G401 (cell line): ENCODE measurements around the gene CHRD. TPM values are rescaled to one million over a fixed set of nuclear protein-coding genes. Genes with fewer than 3 reads are reported as not detected.
"Not testable (repeated sequence)": the region's sequence is repeated elsewhere in the genome, so short reads cannot be mapped to it uniquely, and the experiment has no call there.

Source experiments
- DNase-seq: peaks from one replicate; pipeline ENCODE4 v3.0.0-alpha.2; 2015; ENCODE audit warnings: low spot score
- in situ Hi-C: cut with HindIII; loops from 2 replicates; pipeline ENCODE4 v1.10.0; 2016; ENCODE audit warnings: low sequenced_read_pairs, mixed read lengths
- total RNA-seq: library from RNA; depleted of rRNA; stranded (reverse); fragments of >200 nt; shearing (Covaris generic); gene quantifications from 2 replicates; pipeline ENCODE4 v1.2.3, GENCODE V29; 2014; rRNA removed

CHRD gene
- total RNA-seq, 1 experiment from 2014 or later = 1.4 TPM

DNA sequence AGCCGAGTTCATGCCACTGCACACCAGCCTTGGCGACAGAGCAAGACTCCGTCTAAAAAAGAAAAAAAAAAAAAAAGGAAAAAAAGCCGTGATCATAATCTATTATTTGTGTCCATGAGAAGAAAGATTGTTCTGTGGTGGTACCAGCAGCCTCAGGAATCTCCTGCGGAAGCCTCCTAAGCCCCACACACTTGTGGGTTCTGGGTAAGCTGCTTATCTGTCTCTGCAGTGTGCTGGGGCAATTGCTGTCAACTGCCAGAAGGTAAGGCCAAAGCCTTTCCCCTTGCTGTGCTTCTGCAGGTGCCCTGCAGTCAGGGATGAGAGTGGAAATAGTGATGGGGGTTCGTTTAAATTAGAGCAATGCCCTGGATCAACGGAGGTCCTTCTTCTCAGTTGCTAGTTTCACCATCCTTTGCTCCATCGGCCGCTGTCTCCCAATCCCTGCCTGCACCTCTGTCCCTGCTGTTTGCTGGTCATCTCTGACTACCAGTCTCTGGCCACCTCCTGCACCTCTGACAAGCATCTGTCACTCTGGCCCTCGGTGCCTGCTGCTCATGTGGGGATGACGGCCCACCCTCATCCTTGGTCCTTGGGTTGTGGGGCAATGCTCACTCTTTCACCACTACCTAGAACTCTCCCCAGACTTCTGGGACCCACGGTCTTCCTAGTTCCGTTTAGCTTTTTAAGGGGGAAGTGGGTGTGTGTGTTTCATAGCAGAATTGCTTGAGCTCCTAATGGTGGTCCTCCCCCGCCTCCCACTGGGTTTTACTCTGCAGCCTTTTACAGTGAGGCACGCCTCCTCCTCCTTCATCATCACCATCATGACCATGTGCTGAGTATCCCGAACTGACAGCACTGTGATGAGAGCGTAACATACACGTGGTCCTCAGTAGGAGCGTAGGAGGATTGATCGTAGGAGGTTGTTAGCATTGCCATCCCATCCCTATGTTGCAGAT, 25.5 kb downstream of the CHRD start:
- in situ Hi-C loops = no loop called here
- DNase-seq = no peak

DNA sequence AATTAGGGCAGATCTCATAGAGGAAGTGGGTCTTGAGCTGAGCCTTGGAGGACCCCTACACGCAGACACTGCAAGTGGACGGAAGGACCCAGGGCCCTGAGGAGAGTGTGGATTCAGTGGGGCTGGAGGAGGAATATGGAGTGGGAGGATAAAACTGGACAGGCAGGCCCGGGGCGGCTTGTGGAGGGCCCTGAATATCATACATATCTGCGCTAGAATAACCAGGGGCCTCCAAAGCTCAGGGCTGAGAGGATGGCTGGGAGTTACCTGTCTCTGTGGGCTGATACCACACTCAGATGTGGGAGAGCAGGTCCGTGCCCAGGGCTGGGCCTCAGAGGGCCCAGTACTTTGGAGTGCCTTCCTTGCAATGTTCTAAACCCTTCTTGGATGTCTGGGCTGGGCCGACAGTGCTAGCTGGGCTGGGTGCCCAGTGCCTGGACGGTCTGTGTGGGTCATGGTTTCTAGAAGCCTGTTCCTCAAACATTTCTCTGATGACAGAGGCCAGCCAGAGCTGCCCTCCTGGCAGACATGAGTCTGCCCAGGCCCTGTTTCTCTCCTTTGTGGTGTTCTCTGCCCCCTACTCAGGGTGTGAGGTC, 29.6 kb downstream of the CHRD start:
- in situ Hi-C loops = no loop called here
- DNase-seq = no peak

DNA sequence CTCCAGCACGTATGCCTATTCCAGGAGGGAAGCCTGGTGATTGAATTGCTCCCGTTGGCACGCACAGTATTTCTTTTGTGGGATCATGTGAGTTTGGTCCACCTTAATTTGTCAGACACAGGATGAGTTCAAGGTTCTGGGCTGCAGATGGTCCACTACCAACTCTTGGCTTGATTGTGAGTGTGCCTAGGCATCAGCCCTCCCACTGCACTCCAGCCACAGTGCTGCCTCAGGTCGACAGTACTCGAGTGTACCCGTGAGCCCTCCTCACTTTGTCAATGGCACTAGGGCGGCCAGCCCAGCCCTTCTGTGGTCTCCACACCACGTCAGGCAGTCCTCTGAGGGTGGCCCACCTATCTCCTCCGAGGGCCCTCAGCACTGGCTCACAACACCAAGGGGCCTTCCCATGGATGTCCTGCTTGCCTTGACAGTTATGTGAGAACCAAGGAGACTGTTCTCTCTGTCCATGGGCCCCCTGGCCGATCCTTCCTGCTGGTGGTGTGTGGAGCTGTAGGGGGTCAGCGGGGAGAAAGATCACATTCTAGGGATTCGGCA, 30.2 kb downstream of the CHRD start:
- in situ Hi-C loops = no loop called here
- DNase-seq = no peak

DNA sequence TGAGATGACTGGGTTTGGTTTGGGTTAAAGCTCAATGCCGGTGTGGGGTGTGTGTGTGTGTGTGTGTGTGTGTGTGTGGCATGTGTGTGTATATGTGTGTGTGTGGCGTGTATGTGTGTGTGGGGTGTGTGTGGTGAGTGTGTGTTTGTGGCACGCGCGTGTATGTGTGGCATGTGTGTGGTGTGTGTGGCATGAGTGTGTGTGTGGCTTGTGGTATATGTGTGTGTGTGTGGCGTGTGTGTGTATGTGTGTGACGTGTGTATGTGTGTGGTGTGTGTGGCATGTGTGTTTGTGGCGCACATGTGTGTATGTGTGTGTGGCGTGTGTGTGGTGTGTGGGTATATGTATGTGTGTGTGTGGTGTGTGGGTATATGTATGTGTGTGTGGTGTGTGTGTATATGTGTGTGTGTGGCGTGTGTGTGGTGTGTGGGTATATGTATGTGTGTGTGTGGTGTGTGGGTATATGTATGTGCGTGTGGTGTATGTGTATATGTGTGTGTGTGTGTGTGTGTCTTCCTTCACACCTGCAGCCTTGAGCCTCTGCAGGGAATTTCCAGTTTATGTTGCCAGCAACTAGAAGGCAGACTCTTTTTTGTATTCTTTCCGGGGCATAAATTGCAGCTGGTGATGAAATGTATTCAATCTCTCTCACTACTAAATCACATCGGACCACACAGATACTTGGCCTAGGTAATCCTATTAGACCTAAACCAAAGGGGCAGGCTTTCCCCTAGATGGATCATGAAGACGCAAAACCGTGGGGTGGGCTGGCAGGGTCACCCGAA, 34.8 kb downstream of the CHRD start:
- DNase-seq = no peak
- in situ Hi-C loops = no loop called here

DNA sequence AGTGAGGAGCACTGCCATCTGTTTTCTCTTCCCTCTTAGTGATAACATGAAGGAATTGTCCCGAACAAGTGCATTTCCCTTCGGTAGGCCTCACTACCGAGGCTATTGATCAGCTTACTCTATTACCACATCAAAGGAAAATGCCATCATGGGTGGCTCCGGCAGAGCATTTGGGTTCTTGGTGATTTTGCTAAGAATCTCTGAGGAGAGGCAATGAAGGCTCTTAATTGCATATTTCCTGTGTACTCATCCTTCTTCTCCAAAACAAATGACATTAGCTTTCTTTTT, 35.3 kb downstream of the CHRD start:
- in situ Hi-C loops = no loop called here
- DNase-seq = no peak

DNA sequence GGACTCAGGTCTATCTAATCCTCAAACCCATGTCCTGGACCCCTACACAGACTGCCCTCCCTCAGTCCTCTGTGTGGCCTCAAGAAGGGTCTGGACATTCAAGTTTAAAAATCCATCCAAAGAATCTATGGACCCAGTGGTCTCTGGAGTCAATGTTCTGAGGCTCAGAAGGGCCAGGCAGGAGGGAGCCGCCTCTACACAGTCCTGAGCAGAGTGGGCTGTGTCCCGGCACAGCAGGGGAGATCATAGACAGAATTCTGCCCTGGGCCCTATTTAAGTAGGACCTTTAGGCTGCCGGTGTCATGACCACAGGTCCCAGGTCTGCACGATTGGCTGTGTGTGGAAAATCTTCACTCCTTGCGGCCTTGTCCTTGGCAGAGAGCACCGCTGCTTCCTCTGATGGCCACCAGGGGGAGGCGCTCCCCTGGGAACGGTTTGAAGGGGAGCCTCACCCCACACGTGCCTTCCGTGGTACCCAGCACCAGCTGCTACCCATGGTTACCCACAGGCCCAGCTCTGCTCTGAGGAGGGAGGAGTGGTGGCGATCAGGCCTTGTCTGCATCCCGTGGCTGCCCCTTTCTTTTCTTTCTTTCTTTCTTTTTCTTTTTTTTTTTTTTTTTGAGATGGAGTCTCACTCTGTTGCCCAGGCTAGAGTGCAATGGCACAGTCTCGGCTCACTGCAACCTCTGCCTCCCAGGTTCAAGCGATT, 37.9 kb downstream of the CHRD start:
- in situ Hi-C loops = no loop called here
- DNase-seq = peak; percentile 41

DNA sequence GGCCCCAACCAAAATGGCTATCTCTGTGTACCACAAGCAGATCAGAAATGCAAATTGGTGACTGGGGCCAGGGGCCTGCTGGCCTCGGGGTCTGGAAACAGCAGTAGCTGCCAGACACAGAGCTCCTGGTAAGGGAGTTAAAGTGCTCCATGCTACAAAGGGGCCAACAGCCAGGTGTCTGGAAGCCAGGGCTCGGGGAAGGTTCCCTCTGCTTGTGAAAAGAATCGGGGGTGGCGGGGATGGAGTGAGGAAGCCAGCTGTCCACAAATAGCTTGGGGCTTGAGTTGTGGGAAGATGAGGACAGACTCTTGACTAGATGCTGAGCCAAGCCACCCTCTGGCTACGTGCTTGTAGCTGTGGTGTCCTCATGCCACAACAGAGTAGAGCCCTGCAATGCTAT, 39.3 kb downstream of the CHRD start:
- DNase-seq = peak; percentile 78
- in situ Hi-C loops = no loop called here

DNA sequence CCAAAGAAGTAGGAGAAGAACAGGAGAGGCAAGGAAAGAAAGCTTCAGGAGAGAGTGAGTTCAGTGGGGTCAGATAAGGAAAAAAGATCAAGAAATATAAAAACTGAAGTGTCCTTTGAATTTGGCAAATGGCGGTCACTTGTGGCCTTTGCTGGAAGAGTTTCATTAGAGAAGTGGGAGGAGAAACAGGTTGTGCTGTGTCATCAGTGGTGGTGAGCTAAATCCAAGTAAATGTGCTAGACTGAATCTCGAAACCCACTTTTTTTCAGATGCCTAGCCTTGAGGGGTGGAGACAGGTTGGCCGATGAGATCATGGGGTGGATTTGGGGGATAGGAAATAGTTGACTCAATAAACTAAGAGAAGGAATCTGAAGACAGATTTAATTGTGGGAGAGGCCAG, 43.7 kb downstream of the CHRD start:
- in situ Hi-C loops = loop anchor here (5.0 kb wide), 1 partner anchor 104 kb away; no protein-coding TSS in a partner anchor

DNA sequence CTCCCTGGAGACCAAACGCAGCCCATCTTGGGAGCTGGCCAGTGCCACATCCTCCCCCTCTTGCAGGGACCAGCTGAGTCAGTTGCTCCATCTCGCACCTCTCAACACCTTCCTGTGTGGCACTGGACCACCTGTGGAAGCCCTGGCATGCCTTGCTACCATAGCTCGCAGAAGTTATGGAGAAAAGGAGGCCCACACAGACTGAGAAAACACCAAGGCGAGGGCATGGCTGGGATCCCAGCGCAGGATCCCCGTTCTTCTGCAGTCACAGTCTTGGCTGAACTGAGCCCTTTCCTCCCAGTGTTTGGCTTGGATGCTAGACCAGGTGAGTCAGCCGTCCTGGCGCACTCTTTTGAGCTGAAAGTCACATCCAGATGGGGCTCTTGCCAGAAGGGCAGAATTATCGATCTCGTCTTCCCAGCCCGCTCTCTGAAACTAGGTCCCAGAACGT, 46.9 kb downstream of the CHRD start:
- in situ Hi-C loops = no loop called here
- no peak for DNase-seq

More for the DNA sequence above, 43.7 kb downstream of the CHRD start:
- DNase-seq = no peak

DNA sequence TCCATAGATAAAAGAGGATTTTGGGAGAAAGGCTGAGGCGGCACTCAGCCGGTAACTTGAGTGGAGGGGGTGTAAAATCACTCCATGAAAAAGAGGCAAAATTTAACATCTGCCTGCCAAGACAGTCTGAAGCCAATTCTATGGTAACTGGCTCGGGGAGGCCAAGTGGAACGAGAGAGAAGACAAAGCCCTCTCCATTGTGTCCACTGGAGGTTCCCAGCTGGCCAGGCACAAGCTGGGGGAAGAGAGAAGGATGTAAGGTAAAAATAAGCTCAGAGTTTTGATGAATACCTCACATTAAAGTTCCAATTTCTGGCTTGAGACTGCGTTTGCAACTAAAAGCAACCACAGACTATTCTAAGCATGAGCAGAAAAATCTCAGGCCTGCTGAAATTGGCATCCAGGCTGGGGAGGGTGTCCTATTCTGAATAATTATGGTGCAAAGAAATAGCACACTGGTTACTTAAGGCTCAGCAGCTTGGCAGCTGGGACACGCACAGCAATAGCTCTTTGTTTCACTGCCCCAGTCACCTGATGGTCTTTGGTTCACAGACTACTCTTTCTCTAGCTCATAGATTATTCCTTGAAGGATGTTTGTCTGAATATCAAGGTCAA, 48.8 kb downstream of the CHRD start:
- peak; percentile 6 for DNase-seq
- in situ Hi-C loops = no loop called here

DNA sequence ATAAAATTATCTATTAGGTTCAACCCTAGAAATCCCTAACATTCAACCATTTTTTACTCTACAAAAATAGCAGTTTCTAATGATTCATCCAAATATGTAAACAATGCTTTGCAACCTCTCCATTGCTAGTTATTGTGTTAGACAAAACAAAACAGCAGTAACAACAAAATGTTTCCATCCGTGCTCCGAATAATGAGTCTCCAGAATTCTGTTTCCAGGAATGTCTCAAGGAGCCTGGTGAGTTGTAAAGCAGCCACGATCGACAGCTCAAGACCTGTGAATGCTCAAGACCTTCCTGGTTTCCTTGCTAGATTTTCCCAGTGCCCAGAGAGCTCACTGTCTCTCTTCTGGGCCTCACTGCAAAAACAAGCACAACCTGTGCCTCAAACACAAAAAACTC, 49.9 kb downstream of the CHRD start:
- no peak for DNase-seq
- in situ Hi-C loops = no loop called here

DNA sequence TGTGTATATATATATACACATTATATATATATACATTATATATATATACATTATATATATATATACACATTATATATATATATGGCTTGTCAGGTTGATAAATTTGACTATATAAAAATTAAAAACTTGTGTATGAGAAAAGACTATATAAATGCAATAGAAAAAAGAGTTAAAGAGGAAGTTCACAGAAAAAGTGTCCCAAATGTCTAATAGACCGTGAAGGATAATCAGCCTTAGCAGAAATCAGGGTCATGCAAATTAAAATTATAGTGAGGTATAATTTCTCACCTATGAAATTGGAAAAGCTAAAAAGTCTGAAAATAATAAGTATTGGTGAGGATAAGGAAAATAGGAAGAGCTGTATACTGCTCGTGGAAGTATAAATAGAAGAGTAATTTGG, 51.1 kb downstream of the CHRD start:
- DNase-seq = no peak

DNA sequence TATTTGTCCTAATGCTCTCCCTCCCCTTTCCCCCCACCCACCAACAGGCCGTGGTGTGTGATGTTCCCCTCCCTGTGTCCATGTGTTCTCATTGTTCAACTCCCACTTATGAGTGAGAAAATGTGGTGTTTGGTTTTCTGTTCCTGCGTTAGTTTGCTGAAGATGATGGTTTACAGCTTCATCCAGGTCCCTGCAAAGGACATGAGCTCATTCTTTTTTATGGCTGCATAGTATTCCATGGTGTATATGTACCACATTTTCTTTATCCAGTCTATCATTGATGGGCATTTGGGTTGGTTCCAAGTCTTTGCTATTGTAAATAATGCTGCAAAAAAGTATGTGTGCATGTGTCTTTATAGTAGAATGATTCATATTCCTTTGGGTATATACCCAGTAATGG, 53.3 kb downstream of the CHRD start:
- in situ Hi-C loops = not testable (repeated sequence)

More for the DNA sequence above, 51.1 kb downstream of the CHRD start:
- in situ Hi-C loops = no loop called here

DNA sequence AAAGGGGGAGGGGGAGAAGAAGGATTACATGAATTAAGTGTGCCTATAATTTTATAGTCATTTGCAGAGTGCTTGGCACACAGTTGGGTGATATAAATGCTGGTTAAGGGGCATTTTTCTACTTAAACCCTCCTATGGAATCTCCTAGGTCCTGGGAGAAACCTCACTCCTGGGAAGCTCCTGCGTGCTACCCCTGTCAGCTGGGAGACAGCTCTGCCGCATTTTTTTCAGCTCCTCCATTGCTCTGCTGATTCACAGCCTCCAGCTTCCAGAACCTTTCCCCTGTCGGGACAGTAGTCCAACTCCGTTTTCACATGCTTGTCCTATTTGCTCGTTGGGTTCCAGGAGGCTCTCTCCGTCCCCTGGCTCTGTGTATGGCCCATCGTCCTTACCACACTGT, 59.2 kb downstream of the CHRD start:
- no peak for DNase-seq
- in situ Hi-C loops = no loop called here

More for the DNA sequence above, 53.3 kb downstream of the CHRD start:
- DNase-seq = not testable (repeated sequence)

Other genes with a start within 250 kb of the CHRD start
- gene EIF2B5, start 244.7 kb upstream of the CHRD start, total RNA-seq = 64.3 and 64.9 TPM in 2 replicates
- gene DVL3, start 224.7 kb upstream of the CHRD start, total RNA-seq = 41.6 and 47.0 TPM in 2 replicates
- 330 and 352 TPM in 2 replicates for gene AP2M1, start 205.2 kb upstream of the CHRD start, total RNA-seq
- gene ABCF3, start 193.9 kb upstream of the CHRD start, total RNA-seq = 47.0 and 63.5 TPM in 2 replicates
- gene VWA5B2, start 150.5 kb upstream of the CHRD start, total RNA-seq = 0.20 and 0.43 TPM in 2 replicates
- 24.8 and 32.4 TPM in 2 replicates for gene ALG3, start 131.1 kb upstream of the CHRD start, total RNA-seq
- gene EEF1AKMT4, start 130.4 kb upstream of the CHRD start, total RNA-seq = 18.8 and 23.3 TPM in 2 replicates
- 0.25 and 0.37 TPM in 2 replicates for gene CAMK2N2, start 118.5 kb upstream of the CHRD start, total RNA-seq
- not detected in 2 replicates for gene ECE2, start 104.0 kb upstream of the CHRD start, total RNA-seq
- 629 and 907 TPM in 2 replicates for gene PSMD2, start 80.8 kb upstream of the CHRD start, total RNA-seq
- gene EIF4G1, start 65.4 kb upstream of the CHRD start, total RNA-seq = 295 and 341 TPM in 2 replicates
- 20.7 and 31.2 TPM in 2 replicates for gene FAM131A, start 42.5 kb upstream of the CHRD start, total RNA-seq
- 6.7 and 10.7 TPM in 2 replicates for gene CLCN2, start 18.4 kb upstream of the CHRD start, total RNA-seq
- gene POLR2H, start 18.3 kb upstream of the CHRD start, total RNA-seq = 136 and 144 TPM in 2 replicates
- gene THPO, start 1.8 kb upstream of the CHRD start, total RNA-seq = 0.12 and 0.20 TPM in 2 replicates
- gene EPHB3, start 181.7 kb downstream of the CHRD start, total RNA-seq = 2.8 and 3.9 TPM in 2 replicates